GM21447 (cell line): Measurements from ENCODE around the gene TNNI2.
"Not testable (repeated sequence)": the region's sequence is repeated elsewhere in the genome, so short reads cannot be mapped to it uniquely, and the experiment has no call there.

Experiments
- ATAC-seq: cut with Tn5 transposase; IDR thresholded peaks from one replicate; pipeline ENCODE4 v1.9.1; 2021; ENCODE audit not compliant: unreplicated experiment

TNNI2 gene

GRCh38 chr11:1883346-1884302 is 44.8 kb downstream of the TNNI2 start:
- no peak for ATAC-seq

- ATAC-seq = no peak
Observed at GRCh38 chr11:1884303-1884700, 45.5 kb downstream of the TNNI2 start.

GRCh38 chr11:1886551-1886950 is 47.8 kb downstream of the TNNI2 start:
- ATAC-seq = not testable (repeated sequence)

GRCh38 chr11:1887451-1888346 is 48.9 kb downstream of the TNNI2 start:
- no peak for ATAC-seq

DNA sequence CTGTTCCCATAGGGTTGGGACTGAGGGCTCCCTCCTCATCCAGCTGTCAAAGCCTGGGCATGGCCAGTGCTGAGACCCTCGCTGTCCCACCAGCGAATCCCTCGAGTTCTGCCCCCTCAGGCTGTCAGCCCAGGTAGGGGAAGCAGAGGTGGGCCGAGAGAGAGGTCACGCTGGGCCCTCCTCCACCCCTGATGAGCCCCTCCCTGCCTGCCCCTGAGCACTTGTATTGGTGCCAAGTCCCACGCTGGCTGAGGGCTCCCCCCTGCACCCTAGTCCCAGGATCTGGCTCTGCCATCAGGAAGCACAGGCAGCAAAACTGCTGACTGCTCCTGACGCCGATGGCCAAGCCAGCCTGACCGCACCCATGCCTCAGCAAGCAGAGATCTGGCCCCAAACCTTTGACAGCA is 49.6 kb downstream of the TNNI2 start:
- no peak for ATAC-seq

- ATAC-seq = no peak
Observed at GRCh38 chr11:1888811-1889210, 50.0 kb downstream of the TNNI2 start.

GRCh38 chr11:1889224-1889930 is 50.6 kb downstream of the TNNI2 start:
- ATAC-seq = no peak

GRCh38 chr11:1889941-1890855 is 51.4 kb downstream of the TNNI2 start:
- no peak for ATAC-seq
